ENCODE results near the gene CPXM2.

The CPXM2 gene

DNA sequence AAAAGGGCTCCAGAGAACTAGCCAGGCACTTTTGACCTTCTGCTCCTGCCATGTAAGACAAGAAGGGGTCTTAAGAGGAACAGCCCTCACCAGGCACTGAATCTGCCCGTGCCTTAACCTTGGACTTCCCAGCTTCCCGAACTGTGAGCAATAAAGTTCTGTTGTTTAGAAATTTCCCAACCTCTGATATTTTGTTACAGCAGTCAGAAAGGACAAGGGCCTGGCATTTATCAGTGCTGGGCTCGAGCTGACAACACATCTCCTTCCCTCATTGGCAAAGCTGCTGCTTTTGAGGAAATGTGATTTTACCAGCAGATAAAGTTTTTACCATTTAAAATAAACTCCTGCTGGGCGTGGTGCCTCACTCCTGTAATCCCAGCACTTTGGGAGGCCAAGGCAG lies 122.0 kb downstream of the CPXM2 start:
- no peak overlapping the region for H3K27ac ChIP-seq
- H3K9ac ChIP-seq: no peak overlapping the region
- H3K9me3 ChIP-seq: peaks cover 24% of the 10 kb centered on the region
- H4K20me1 ChIP-seq: peaks cover 6% of the 10 kb centered on the region; the same call in 1 of the 2 replicates
- H3K27me3 ChIP-seq: peaks cover 63% of the 10 kb centered on the region
- H3K36me3 ChIP-seq: no peaks in the 10 kb centered on the region
- no peak for TF ChIP-seq Cebpa-rat (IDR thresholded peaks at IDR 0.05)
- no peak overlapping the region for H3K4me2 ChIP-seq
- no peaks in the 10 kb centered on the region for H3K4me1 ChIP-seq
- no peak overlapping the region for H3K4me3 ChIP-seq

DNA sequence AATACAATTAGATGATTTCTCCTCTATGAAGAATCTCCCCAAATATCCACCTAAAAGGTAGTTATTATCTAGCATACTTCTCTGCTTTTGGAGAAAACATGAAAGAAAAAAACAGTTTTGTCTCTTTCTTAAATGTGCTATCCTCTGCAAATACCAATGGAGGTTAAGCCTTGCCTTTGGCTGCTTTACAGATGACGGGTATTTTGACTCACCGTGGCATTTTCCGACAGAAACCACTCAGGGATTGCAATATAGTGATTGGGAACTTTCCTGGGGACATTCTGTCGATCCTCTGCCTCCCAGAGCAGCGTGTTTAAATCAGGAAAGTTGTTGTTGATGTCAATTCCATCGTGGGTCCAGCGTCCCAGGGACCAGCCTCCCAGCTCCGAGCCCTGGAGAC lies 124.8 kb downstream of the CPXM2 start:
- no peak overlapping the region for H3K4me3 ChIP-seq
- H3K9ac ChIP-seq: no peak overlapping the region
- no peak for TF ChIP-seq Cebpa-rat (IDR thresholded peaks at IDR 0.05)
- H3K4me1 ChIP-seq: no peaks in the 10 kb centered on the region
- H4K20me1 ChIP-seq: peaks cover 6% of the 10 kb centered on the region; the same call in 1 of the 2 replicates
- peaks cover 54% of the 10 kb centered on the region for H3K27me3 ChIP-seq
- no peaks in the 10 kb centered on the region for H3K36me3 ChIP-seq
- no peak overlapping the region for H3K27ac ChIP-seq
- no peaks in the 10 kb centered on the region for H3K9me3 ChIP-seq
- no peak overlapping the region for H3K4me2 ChIP-seq

- Histone ChIP-seq H3K27me3 (peaks cover 46% of the 10 kb centered on the region), H4K20me1 (peaks cover 6% of the 10 kb centered on the region; the same call in 1 of the 2 replicates)
Measured at GRCh38 chr10:123766012-123766411, 125.6 kb downstream of the CPXM2 start.

GRCh38 chr10:123761666-123762230 lies 129.9 kb downstream of the CPXM2 start:
- peaks cover 17% of the 10 kb centered on the region for H3K27me3 ChIP-seq
- no peaks in the 10 kb centered on the region for H4K20me1 ChIP-seq
- H3K4me2 ChIP-seq: no peak overlapping the region
- H3K27ac ChIP-seq: no peak overlapping the region
- no peaks in the 10 kb centered on the region for H3K4me1 ChIP-seq
- H3K36me3 ChIP-seq: no peaks in the 10 kb centered on the region
- H3K9me3 ChIP-seq: no peaks in the 10 kb centered on the region
- H3K9ac ChIP-seq: no peak overlapping the region
- H3K4me3 ChIP-seq: no peak overlapping the region
- no peak for TF ChIP-seq Cebpa-rat (IDR thresholded peaks at IDR 0.05)

More at GRCh38 chr10:123766012-123766411, 125.6 kb downstream of the CPXM2 start:
- Histone ChIP-seq H3K36me3 (no peaks in the 10 kb centered on the region), H3K27ac (no peak overlapping the region), H3K4me3 (no peak overlapping the region), H3K4me2 (no peak overlapping the region), H3K4me1 (no peaks in the 10 kb centered on the region), H3K9ac (no peak overlapping the region), H3K9me3 (no peaks in the 10 kb centered on the region)
- TF ChIP-seq Cebpa-rat (IDR thresholded peaks at IDR 0.05): no peak

DNA sequence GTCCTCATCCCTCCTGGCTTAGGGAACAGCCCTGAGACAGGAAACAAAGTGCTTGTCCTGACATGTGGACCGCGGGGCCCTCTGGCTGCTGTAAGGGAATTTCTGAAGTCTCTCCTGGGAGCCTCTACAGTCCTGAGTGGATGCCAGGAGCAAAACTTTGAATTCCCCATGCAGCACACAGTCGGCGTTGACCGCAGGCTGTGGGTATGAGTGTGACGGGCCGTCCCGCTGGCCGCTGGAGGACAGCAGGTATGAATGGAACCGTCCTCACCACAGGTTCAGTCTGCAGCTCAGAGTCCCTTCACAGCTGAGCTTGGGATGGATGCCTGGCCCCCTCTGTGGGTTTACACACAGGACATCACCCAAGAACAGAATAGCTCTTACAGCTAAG lies 130.6 kb downstream of the CPXM2 start:
- Histone ChIP-seq H3K27ac (no peak overlapping the region), H3K4me3 (no peak overlapping the region), H3K4me1 (no peaks in the 10 kb centered on the region), H3K9me3 (no peaks in the 10 kb centered on the region), H3K27me3 (peaks cover 14% of the 10 kb centered on the region), H3K9ac (no peak overlapping the region), H3K4me2 (no peak overlapping the region), H4K20me1 (no peaks in the 10 kb centered on the region), H3K36me3 (no peaks in the 10 kb centered on the region)
- no peak for TF ChIP-seq Cebpa-rat (IDR thresholded peaks at IDR 0.05)

DNA sequence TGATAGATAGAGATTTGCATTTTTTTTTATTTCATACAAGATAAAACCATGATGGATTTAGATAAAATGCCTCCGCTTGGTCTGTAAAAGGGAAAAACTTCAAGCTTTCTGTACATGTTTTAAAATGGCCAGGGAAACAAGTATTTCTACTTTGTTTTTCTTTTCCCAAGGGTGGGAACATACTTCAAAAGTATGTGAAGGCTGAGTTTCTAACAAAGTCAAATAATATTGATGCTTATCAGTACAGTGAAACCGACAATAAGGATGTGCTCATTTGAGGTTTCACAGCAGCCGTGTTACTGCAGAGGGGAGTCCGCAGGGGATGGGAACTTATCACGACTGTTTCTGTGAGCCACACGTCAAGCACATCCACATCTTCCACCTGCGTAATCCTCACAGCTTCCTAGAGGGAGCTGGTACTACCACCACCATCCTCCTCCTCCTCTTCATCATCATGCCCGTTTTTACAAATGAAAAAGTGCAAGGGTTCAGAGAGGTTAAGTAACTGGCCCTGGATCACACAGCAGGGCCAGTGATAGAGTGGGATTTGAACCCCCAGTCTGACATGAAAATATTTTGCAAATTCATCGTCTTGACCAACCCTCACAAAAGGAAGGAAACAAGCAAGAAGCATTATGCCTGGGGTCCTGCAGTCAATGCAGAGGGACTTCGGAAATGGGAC lies 131.1 kb downstream of the CPXM2 start:
- Histone ChIP-seq H3K36me3 (no peaks in the 10 kb centered on the region), H3K27me3 (peaks cover 8% of the 10 kb centered on the region; the same call in 1 of the 2 replicates), H3K4me1 (no peaks in the 10 kb centered on the region), H3K9ac (no peak overlapping the region), H3K4me3 (no peak overlapping the region), H3K9me3 (no peaks in the 10 kb centered on the region), H3K27ac (no peak overlapping the region), H3K4me2 (no peak overlapping the region), H4K20me1 (no peaks in the 10 kb centered on the region)
- TF ChIP-seq Cebpa-rat (IDR thresholded peaks at IDR 0.05): no peak

GRCh38 chr10:123759501-123760031 lies 132.0 kb downstream of the CPXM2 start:
- Histone ChIP-seq H3K36me3 (no peaks in the 10 kb centered on the region), H3K4me3 (no peak overlapping the region), H3K4me2 (no peak overlapping the region), H3K4me1 (no peaks in the 10 kb centered on the region), H4K20me1 (no peaks in the 10 kb centered on the region), H3K27me3 (0 out of 2 replicates have a peak, but pooled peaks cover 6% of the 10 kb centered on the region), H3K9ac (no peak overlapping the region), H3K27ac (no peak overlapping the region), H3K9me3 (no peaks in the 10 kb centered on the region)
- TF ChIP-seq Cebpa-rat (IDR thresholded peaks at IDR 0.05): no peak

- Histone ChIP-seq H3K27me3 (0 out of 2 replicates have a peak, but pooled peaks cover 6% of the 10 kb centered on the region), H3K9me3 (no peaks in the 10 kb centered on the region), H3K36me3 (no peaks in the 10 kb centered on the region), H4K20me1 (no peaks in the 10 kb centered on the region), H3K9ac (no peak overlapping the region), H3K4me1 (no peaks in the 10 kb centered on the region), H3K4me3 (no peak overlapping the region), H3K27ac (no peak overlapping the region), H3K4me2 (no peak overlapping the region)
- no peak for TF ChIP-seq Cebpa-rat (IDR thresholded peaks at IDR 0.05)
Measured at GRCh38 chr10:123759041-123759440, 132.6 kb downstream of the CPXM2 start.

DNA sequence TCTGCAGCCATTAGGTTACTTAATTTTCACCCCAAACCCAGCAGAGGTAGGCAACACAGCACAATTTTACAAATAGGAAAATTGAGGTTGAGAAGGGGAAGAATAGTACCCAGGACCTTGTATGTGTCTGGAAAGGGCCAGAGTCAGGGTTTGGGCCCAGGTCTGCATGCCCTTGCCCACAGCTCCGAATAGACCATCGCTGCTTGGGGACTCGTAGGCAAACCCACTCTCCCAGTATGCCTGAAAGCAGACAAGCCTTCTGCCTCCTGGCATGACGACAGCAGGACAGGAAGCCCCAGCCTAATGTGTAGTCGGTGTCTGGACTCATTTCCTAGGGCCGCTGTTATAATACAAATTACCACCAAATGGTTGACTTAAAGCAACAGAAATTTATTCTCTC lies 133.8 kb downstream of the CPXM2 start:
- no peaks in the 10 kb centered on the region for H4K20me1 ChIP-seq
- no peak overlapping the region for H3K9ac ChIP-seq
- no peaks in the 10 kb centered on the region for H3K4me1 ChIP-seq
- no peaks in the 10 kb centered on the region for H3K9me3 ChIP-seq
- H3K4me2 ChIP-seq: no peak overlapping the region
- H3K4me3 ChIP-seq: no peak overlapping the region
- H3K36me3 ChIP-seq: no peaks in the 10 kb centered on the region
- 0 out of 2 replicates have a peak, but pooled peaks cover 6% of the 10 kb centered on the region for H3K27me3 ChIP-seq
- no peak for TF ChIP-seq Cebpa-rat (IDR thresholded peaks at IDR 0.05)
- no peak overlapping the region for H3K27ac ChIP-seq

GRCh38 chr10:123755061-123755460 lies 136.5 kb downstream of the CPXM2 start:
- TF ChIP-seq Cebpa-rat (IDR thresholded peaks at IDR 0.05): no peak
- Histone ChIP-seq H3K9me3 (peaks cover 19% of the 10 kb centered on the region), H3K9ac (no peak overlapping the region), H3K4me3 (no peak overlapping the region), H3K4me1 (no peaks in the 10 kb centered on the region), H3K27ac (no peak overlapping the region), H3K36me3 (no peaks in the 10 kb centered on the region), H3K4me2 (no peak overlapping the region), H4K20me1 (no peaks in the 10 kb centered on the region), H3K27me3 (0 out of 2 replicates have a peak, but pooled peaks cover 6% of the 10 kb centered on the region)

All from BLaER1 (cell line).